GM11168 (cell line): ENCODE results near the gene ANKHD1.

Experiments used
- in situ Hi-C: fragments of 300-500 bp; cut with MboI; formaldehyde crosslinking; loops from one replicate; pipeline ENCODE4 v1.12.0; 2022; ENCODE audit warnings: low sequenced_read_pairs; ENCODE audit not compliant: unreplicated experiment

The ANKHD1 gene

GRCh38 chr5:140557136-140557805, 155.6 kb downstream of the ANKHD1 start, which contains the start of gene SRA1:
Gene SRA1, minus strand, starts transcription at chr5:140557473. Its CDS starts 21 bp downstream, at chr5:140557452.
- in situ Hi-C loops: no loop called here

- in situ Hi-C loops: no loop called here
These were observed 156.3 kb downstream of the ANKHD1 start for GRCh38 chr5:140557965-140558364.

- in situ Hi-C loops: no loop called here
These were observed 156.9 kb downstream of the ANKHD1 start for GRCh38 chr5:140558542-140558941.

- in situ Hi-C loops: no loop called here
These were observed 158.6 kb downstream of the ANKHD1 start for GRCh38 chr5:140560227-140560626.

GRCh38 chr5:140561753-140562523, 160.3 kb downstream of the ANKHD1 start:
- in situ Hi-C loops: no loop called here

- in situ Hi-C loops: no loop called here
These were observed 162.0 kb downstream of the ANKHD1 start for GRCh38 chr5:140563596-140563995.

GRCh38 chr5:140564196-140565023, 162.8 kb downstream of the ANKHD1 start, which contains the start of the genes APBB3 and SLC35A4:
Gene APBB3, minus strand, starts transcription at chr5:140564598. Its CDS starts 353 bp downstream, at chr5:140564245.
Gene SLC35A4, plus strand, starts transcription at chr5:140564828. Its CDS starts 2,342 bp downstream, at chr5:140567170.
- in situ Hi-C loops: loop anchor here (5.0 kb wide), 1 partner anchor 68 kb away; the partner anchor contains the start of gene CD14

- in situ Hi-C loops: loop anchor here (5.0 kb wide), 1 partner anchor 67 kb away; the partner anchor contains the start of gene CD14
These were observed 163.6 kb downstream of the ANKHD1 start for GRCh38 chr5:140565024-140565779.

- in situ Hi-C loops: loop anchor here (5.0 kb wide), 1 partner anchor 67 kb away; the partner anchor contains the start of gene CD14
These were observed 164.1 kb downstream of the ANKHD1 start for GRCh38 chr5:140565780-140566095.

- in situ Hi-C loops: loop anchor here (5.0 kb wide), 1 partner anchor 66 kb away; the partner anchor contains the start of gene CD14
These were observed 165.0 kb downstream of the ANKHD1 start for GRCh38 chr5:140566665-140567064.

- in situ Hi-C loops: loop anchor here (5.0 kb wide), 1 partner anchor 65 kb away; the partner anchor contains the start of gene CD14
These were observed 165.6 kb downstream of the ANKHD1 start for GRCh38 chr5:140567136-140567818.

GRCh38 chr5:140567871-140568270, 166.2 kb downstream of the ANKHD1 start:
- in situ Hi-C loops: loop anchor here (5.0 kb wide), 1 partner anchor 64 kb away; the partner anchor contains the start of gene CD14

- in situ Hi-C loops: loop anchor here (5.0 kb wide), 1 partner anchor 64 kb away; the partner anchor contains the start of gene CD14
These were observed 166.9 kb downstream of the ANKHD1 start for GRCh38 chr5:140568443-140569063.

GRCh38 chr5:140569197-140569596, 167.6 kb downstream of the ANKHD1 start:
- in situ Hi-C loops: loop anchor here (5.0 kb wide), 1 partner anchor 63 kb away; the partner anchor contains the start of gene CD14

GRCh38 chr5:140570058-140570457, 168.4 kb downstream of the ANKHD1 start:
- in situ Hi-C loops: no loop called here

GRCh38 chr5:140570488-140570887, 168.9 kb downstream of the ANKHD1 start:
- in situ Hi-C loops: no loop called here

GRCh38 chr5:140571105-140571504, 169.5 kb downstream of the ANKHD1 start:
- in situ Hi-C loops: no loop called here

- in situ Hi-C loops: no loop called here
These were observed 172.1 kb downstream of the ANKHD1 start for GRCh38 chr5:140573683-140574082.
